HG03575 (cell line): ENCODE measurements around the gene TMEM219.
"Not testable (repeated sequence)": the region's sequence is repeated elsewhere in the genome, so short reads cannot be mapped to it uniquely, and the experiment has no call there.

ENCODE experiments used
- ATAC-seq: cut with Tn5 transposase; IDR thresholded peaks from one replicate; pipeline ENCODE4 v1.9.1; 2021; ENCODE audit not compliant: unreplicated experiment, insufficient number of reproducible peaks, low FRiP score; ENCODE audit errors: extremely low read depth

Gene TMEM219

DNA sequence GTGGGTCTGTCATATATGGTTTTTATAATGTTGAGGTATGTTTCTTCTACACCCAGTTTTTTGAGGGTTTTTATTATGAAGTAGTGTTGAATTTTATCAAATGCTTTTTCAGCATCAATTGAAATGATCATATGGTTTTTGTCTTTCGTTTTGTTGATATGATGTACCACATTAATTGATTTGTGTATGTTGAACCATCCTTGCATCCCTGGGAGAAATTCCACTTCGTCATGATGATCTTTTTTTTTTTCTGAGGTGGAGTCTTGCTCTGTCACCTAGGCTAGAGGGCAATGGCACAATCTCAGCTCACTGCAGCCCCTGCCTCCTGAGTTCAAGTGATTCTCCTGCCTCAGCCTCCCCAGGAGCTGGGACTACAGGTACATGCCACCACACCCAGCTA lies 14.0 kb upstream of the TMEM219 start:
- no peak for ATAC-seq

GRCh38 chr16:29950806-29951461 lies 10.9 kb upstream of the TMEM219 start:
- ATAC-seq = no peak

DNA sequence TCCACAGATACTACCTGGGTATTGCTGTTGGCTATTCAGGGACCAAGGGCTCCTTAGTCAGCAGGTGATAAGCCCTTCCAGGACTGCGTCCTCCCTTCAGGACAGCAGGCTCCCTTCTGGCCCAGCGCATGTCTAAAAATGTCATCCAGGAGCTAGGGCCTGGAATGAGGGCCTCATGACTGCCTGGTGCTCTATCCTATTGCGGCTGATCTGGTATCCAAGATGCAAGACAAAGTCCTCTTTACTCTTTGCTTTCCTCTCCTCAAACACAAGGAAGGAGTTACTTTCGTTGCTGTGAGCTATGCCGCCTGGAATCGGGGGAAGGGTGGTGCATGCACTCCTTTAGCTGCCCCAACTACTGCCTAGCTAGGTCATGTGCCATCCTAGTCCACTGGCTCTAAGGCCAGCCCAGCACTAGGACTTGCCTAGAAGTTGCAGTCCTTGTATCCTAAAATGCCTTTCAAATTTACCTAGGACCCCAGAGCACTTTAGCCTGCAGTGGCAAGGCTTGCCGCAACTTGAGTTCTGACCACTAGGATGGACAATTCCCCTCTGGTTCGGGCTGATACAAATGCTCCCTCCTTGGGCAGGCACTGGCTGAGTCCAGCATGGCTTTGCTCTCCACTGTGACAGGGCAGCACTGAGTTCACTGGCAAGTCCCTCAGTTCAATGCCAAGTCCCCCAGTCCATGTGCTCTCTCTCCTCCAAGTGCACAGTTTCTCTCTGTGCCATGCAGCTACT lies 10.1 kb upstream of the TMEM219 start:
- no peak for ATAC-seq

DNA sequence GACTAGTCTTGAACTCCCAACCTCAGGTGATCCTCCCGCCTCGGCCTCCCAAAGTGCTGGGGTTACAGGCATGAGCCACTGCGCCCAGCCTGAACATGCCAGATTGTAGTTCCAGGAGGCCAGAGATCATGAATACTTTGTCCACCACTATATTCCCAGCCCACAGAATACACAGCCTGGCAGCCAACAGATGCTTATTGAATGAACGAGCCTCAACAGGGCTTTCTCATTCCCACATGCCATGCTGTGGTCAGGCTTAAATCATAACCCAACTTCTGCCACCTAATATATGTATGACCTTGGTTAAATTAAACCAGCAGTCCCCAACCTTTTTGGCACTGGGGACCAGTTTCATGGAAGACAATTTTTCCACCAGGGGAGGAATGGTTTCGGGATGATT lies 3.1 kb upstream of the TMEM219 start:
- no peak for ATAC-seq

DNA sequence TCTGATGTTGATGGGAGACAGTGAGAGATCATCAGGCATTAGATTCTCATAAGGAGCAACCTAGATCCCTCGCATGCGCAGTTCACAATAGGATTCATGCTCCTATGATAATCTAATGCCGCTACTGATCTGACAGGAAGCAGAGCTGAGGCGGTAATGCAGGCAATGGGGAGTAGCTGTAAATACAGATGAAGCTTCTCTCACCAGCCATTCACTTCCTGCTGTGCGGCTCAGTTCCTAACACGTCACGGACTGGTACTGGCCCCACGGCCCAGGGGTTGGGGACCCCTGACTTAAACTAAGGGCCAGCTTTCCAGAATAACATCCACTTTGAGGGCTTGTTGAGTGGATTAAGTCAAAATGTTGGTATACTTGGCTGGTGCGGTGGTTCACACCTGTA lies 2.6 kb upstream of the TMEM219 start:
- ATAC-seq = no peak

DNA sequence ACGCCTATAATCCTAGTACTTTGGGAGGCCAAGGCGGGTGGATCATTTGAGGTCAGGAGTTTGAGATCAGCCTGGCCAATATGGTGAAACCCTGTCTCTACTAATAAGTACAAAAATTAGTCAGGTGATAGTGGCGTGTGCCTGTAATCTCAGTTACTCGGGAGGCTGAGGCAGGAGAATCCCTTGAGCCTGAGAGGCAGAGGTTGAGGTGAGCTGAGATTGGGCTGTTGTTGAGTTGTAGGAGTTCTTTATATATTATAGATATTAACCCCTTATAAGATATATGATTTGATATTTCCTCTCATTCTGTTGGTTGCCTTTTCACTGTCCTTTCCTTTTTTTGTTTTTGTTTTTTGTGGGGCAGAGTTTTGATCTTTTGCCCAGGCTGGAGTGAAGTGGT lies 2.1 kb upstream of the TMEM219 start:
- ATAC-seq = not testable (repeated sequence)

DNA sequence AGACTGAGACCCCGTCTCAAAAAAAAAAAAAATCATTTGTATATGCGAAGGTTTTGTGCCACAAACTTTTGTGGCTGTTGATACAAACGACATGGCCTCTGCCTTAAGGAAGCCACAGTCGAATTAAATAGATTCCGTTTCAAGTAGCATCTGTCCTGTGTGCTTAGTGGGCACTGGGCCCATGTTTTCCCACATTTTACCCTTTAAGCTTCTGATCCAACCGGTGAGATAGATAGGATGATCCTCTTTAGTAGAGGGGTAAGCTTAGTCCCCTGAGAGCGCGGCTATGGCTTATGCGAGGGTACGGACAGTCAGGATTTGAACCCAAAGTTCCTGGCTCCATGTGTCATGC lies 776 bp upstream of the TMEM219 start:
- no peak for ATAC-seq

GRCh38 chr16:29962344-29962994 lies 590 bp downstream of the TMEM219 start:
- no peak for ATAC-seq

DNA sequence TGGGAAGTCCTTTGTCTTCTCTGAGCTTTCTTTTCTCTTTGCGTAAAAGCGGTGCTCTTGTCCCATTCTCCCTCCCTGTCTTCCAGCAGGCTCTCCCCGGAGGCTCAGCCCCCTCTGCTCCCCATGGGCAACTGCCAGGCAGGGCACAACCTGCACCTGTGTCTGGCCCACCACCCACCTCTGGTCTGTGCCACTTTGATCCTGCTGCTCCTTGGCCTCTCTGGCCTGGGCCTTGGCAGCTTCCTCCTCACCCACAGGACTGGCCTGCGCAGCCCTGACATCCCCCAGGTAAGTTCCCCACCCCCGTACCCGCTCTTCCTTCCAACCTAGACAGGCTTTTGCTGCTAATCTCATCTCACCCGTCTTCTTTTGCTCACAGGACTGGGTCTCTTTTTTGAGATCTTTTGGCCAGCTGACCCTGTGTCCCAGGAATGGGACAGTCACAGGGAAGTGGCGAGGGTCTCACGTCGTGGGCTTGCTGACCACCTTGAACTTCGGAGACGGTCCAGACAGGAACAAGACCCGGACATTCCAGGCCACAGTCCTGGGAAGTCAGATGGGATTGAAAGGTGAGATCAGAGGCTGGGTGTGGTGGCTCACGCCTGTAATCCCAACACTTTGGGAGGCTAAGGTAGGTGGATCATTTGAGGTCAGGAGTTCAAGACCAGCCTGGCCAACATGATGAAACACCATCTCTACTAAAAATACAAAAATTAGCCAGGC lies 1.3 kb downstream of the TMEM219 start:
- ATAC-seq = no peak

- no peak for ATAC-seq
These were observed 6.3 kb downstream of the TMEM219 start for GRCh38 chr16:29968205-29968604.

- no peak for ATAC-seq
These were observed 9.4 kb downstream of the TMEM219 start for GRCh38 chr16:29971304-29971703.

DNA sequence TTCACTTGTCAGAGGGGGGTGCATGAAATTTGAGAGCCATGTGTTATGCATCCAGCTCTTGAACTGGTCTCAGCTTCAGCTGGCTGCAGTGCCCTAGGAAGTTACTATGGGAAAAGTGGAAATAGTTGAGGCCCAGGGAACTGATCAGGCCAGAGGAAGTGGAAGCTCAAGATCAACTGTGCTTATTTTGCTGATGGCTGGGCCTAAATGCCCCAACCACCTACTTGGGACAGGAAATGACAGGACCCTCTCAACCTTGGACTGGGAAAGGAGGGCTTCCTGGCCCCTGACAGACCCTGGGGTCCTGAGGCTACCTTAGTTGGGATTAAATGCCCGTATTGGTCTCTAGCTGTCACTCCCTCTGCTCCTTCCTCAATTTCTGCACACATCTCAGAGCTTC lies 10.6 kb downstream of the TMEM219 start:
- no peak for ATAC-seq

GRCh38 chr16:29972992-29973383 lies 11.1 kb downstream of the TMEM219 start:
- no peak for ATAC-seq

DNA sequence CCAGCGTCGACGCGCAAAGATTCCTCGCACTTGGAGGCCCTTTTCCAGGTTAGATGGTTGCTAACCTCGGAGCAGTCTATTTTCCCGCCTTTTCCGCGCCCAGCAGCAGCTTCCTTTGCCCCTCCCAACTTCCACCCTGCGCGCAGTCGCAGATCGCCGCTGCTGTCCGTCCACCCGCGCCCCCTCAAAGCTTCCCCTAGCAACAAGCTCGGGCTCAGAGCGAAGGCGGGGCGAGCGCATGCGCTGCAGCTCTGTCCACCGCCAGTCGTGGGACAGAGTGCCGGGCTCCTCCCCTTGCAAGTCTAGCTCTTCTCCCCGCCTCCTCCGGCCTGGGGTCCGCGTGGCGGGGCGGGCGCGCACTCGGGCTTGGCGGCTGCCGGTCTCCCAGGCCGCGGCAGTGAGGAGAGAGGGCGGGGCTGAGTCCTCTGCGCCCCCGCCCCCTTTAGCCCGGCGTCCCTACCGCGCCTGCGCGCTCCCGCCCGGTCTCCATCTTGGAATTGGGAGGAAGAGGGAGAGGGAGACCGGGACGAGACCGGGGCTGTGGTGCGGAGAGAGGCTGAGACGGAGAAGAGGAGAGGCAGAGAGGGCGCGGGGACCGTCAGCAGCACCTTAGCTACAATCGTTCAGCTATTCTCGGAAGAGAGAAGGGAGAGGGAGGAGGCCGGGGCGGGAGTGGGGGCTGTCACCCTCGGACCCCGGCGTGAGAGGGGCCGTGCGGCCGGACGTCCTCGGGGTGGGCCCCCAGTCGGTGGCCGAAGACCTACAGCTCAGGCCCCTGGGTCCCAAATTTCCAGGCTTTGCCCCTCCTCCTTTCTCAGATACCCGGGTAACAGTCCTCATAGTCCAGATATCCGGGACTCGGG lies 11.7 kb downstream of the TMEM219 start, which contains the start of gene TAOK2:
Gene TAOK2 (plus strand): TSS at position 485 of the 863 bp plus-strand sequence. CDS start 3,905 bp downstream, outside the sequence.
- ATAC-seq = peak; percentile 70

DNA sequence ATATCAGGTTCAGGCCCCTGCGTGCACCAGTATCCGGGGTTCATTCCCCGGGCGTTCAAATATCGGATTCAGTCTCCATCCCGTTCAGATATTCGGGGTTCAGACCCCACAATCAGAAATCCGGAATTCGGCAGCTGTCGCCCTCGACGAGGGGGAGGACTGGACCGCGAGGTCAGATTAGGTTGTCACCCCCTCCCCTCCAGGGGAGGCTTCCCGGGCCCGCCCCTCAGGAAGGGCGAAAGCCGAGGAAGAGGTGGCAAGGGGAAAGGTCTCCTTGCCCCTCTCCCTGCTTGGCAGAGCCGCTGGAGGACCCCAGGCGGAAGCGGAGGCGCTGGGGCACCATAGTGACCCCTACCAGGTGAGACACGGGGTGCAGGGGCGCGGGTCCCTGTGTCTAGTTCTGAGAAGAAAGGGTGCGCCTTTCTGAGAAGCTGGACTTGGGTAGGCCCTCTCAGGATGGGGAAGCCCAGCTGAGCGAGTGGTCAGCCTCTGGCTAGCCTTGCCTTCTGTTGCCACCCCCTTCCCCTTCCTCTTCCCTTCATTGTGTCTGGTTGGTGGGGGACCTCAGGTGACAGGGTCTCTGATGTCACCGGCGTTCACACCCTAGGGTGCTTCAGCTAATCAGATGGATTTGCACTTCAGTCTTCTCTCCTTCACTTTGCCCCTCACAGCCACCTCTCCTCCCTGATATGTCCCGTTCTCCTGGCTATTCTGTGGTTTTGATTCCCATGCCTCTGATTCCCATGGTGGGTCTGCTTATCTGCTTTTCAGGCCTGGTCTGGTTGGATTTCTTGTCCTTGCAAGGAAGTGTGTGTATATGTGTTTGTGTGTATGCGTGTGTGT lies 12.6 kb downstream of the TMEM219 start:
- ATAC-seq = no peak

DNA sequence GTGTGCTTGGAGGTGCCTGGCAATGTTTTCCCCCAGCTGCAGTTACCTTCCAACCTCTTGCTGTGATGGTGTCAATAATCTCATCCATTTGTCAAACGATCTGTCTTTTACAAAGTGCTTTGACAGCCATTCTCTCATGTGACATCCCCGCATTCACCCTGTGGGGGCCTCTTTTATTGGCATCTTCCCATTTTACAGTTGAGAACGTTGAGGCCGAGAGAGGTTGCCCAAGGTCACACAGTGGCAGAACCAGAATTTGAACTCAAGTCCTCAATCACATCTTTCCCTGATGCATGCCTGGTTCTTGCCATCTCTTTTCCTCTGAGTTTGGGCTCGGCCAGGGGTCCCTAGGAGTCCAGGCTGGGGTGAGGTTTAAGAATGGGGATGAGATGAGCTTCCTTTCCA lies 13.3 kb downstream of the TMEM219 start:
- no peak for ATAC-seq

DNA sequence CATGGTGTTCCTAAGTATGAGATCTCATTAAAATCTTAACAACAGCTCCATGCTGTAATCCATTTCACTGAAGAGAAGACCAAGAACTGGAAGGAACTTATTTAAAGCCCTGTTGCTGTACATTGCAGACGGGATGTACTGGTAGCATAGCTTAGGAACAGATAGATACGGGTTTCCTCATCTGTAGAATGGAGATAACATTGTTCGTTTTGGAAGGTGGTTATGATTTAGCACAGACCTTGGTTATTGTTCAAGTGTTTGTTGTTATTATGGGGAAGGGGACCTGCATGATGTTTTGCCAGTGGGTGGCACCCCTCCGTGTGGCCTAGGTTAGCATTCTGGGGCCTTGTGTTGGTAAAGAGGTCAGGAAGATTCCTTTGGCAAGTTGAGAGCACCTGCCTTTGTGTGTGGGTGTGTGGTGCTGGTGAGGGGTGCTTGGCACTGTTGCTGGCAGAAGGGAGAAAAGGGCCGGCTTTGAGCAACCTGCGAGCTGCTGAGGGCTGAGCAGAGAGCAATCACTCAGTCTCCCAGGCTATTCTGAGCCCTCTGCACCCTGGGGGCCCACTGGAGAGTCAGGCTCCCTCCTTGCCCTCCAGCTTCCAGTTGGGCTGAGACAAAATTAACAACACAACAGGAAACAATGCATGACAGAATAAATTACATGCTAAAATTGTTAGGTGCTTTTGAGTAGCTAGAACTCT lies 14.1 kb downstream of the TMEM219 start:
- ATAC-seq = no peak
